HepG2 (cell line): Measurements from ENCODE around the gene HYAL1. TPM values are rescaled to one million over a fixed set of nuclear protein-coding genes. Genes with fewer than 3 reads are reported as not detected.

Experiments used
- CCAR2 ChIP-seq: fragments of 200-400 bp; formaldehyde crosslinking; optimal IDR thresholded peaks from 2 replicates; pipeline ENCODE3; 2018; ENCODE audit warnings: low read depth, mild to moderate bottlenecking, low read length, moderate library complexity
- DPF2 ChIP-seq: sonication (generic); formaldehyde crosslinking; IDR thresholded peaks from 2 replicates; pipeline ENCODE4 v1.4.0; 2020; ENCODE audit warnings: mild to moderate bottlenecking, low read depth, missing genetic modification reagents, borderline replicate concordance
- FOSL2 ChIP-seq: sonication (generic); formaldehyde crosslinking; IDR thresholded peaks from 2 replicates; pipeline ENCODE4 v1.4.0; 2020; ENCODE audit warnings: missing genetic modification reagents
- MATR3 ChIP-seq: sonication (generic); formaldehyde crosslinking; IDR thresholded peaks from 2 replicates; pipeline ENCODE4 v1.4.0; 2020; ENCODE audit warnings: missing genetic modification reagents
- MED1 ChIP-seq: sonication (generic); formaldehyde crosslinking; IDR thresholded peaks from 2 replicates; pipeline ENCODE4 v1.4.0; 2020; ENCODE audit warnings: missing genetic modification reagents
- MZF1 ChIP-seq: sonication (generic); formaldehyde crosslinking; IDR thresholded peaks from 2 replicates; pipeline ENCODE4 v1.8.1; 2023; ENCODE audit warnings: mild to moderate bottlenecking, missing genetic modification reagents, borderline replicate concordance
- NFATC3 ChIP-seq: sonication (generic); formaldehyde crosslinking; IDR thresholded peaks from 2 replicates; pipeline ENCODE4 v1.5.1; 2020; ENCODE audit warnings: mild to moderate bottlenecking, missing genetic modification reagents
- NFE2L2 ChIP-seq: fragments of 150-350 bp; IDR thresholded peaks from 2 replicates; pipeline ENCODE4 v1.6.1; 2014; ENCODE audit warnings: low read length
- POLR2AphosphoS5 ChIP-seq: IDR thresholded peaks from 2 replicates; pipeline ENCODE4 v1.6.1; 2012; ENCODE audit warnings: low read depth, low read length
- SIN3A ChIP-seq: IDR thresholded peaks from 2 replicates; pipeline ENCODE4 v1.6.1; 2011; ENCODE audit warnings: low read depth, mild to moderate bottlenecking, control low read depth, low read length, borderline replicate concordance
- SSRP1 ChIP-seq: IDR thresholded peaks from 2 replicates; pipeline ENCODE4 v1.6.1; 2016; ENCODE audit warnings: control low read depth
- ZBTB38 ChIP-seq: sonication (generic); formaldehyde crosslinking; IDR thresholded peaks from 2 replicates; pipeline ENCODE4 v1.5.1; 2020; ENCODE audit warnings: mild to moderate bottlenecking, missing genetic modification reagents
- ZNF337 ChIP-seq: sonication (generic); formaldehyde crosslinking; IDR thresholded peaks from 2 replicates; pipeline ENCODE4 v1.5.1; 2020; ENCODE audit warnings: missing genetic modification reagents, low read depth, mild to moderate bottlenecking, borderline replicate concordance
- ZNF431 ChIP-seq: sonication (generic); formaldehyde crosslinking; IDR thresholded peaks from 2 replicates; pipeline ENCODE4 v1.9.0; 2022; ENCODE audit warnings: missing genetic modification reagents, low read depth, mild to moderate bottlenecking, borderline replicate concordance
- ZNF652 ChIP-seq: IDR thresholded peaks from 2 replicates; pipeline ENCODE4 v1.6.1; 2016; ENCODE audit warnings: low read depth, borderline replicate concordance
- ZNF75D ChIP-seq: sonication (generic); formaldehyde crosslinking; IDR thresholded peaks from 2 replicates; pipeline ENCODE4 v1.8.1; 2023; ENCODE audit warnings: missing genetic modification reagents, mild to moderate bottlenecking, borderline replicate concordance
- ZNF781 ChIP-seq: sonication (generic); formaldehyde crosslinking; IDR thresholded peaks from 2 replicates; pipeline ENCODE4 v1.5.1; 2020; ENCODE audit warnings: borderline replicate concordance, mild to moderate bottlenecking, missing genetic modification reagents; ENCODE audit errors: not compliant biosample characterization
- polyA plus RNA-seq, 8 experiments: library from polyadenylated mRNA; depleted of rRNA in 3 of 8; stranded (reverse) in 7 of 8; unstranded in 1 of 8; fragments of >200 nt; fragmentation: Illumina TruSeq in 4 of 8; extraction: Trizol in 4 of 8; gene quantifications; 2 replicates each; pipeline versions ENCODE4 v1.2.1 to v1.2.3, GENCODE V29; 2011 to 2016; ENCODE audit warnings: low read depth in 4 of 8, missing spikeins in 1 of 8, mixed read lengths in 1 of 8; ENCODE audit not compliant: insufficient read depth in 1 of 8
- total RNA-seq, 5 experiments: library from RNA; depleted of rRNA; stranded (reverse); fragments of >200 nt; fragmentation: Illumina TruSeq; extraction: Trizol; gene quantifications; 2 replicates each; pipeline ENCODE4 v1.2.3, GENCODE V29; 2016; ENCODE audit warnings: low read depth in 1 of 5
- TF ChIP-seq, protein P1 (sequence below): sonication (generic); formaldehyde crosslinking; IDR thresholded peaks from 2 replicates; pipeline ENCODE4; 2020; ENCODE audit warnings: missing genetic modification reagents, mild to moderate bottlenecking, borderline replicate concordance
- TF ChIP-seq, protein P2 (sequence below): sonication (generic); formaldehyde crosslinking; IDR thresholded peaks from 2 replicates; pipeline ENCODE4 v1.8.0; 2022; ENCODE audit warnings: mild to moderate bottlenecking, missing genetic modification reagents, moderate library complexity

The HYAL1 gene
- total and polyA plus RNA-seq, 2 of the 13 experiments (the other 11 are each of a cell fraction or from before 2014, with no cell fraction given), result 76.5 to 193 TPM

DNA sequence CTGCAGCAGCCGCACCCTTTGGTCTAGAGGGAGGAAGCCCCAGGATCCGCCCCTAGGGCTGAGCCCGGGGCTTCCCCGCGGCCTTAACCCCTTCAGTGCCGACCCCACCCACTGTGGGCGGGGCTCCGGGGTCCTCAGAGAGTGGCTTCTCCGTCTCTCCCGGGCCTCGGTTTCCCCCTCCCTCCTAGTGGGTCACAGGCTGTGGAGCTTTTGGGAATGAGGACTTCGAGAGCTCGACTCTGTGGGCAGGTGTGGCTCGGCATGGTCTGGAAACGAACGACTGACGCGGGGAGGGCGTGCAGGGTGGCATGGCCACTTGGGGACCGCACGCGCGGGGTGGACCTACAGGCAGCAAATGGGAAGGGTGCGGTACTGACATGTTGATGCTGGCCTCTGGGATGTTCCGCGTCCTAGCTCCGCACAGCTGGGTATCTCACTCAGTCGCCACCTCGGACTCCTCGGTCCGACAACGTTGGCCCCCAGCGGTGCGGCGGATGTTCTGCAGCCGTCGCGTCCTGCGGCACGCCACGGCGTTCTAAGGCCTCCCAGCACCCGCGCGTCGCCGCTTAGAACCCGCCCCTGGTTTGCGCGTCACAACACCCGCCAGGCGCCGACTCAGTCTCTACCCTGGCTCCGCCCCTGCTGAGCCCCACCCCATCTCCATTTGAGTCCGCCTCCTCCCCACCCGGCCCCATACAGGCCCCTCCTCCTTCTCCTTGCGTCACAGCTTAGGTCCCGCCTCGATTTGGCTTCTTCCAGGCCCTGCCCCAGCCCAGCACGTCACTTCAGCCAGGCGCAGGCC is 4.3 kb downstream of the HYAL1 start, which contains the start of the genes HYAL3 and NAA80 (continued):
- peak; percentile 76; the same call in 1 of the 2 replicates for TF ChIP-seq ZBTB38
- no peak for TF ChIP-seq MATR3 (CRISPR knock-in tag)
- no peak for TF ChIP-seq ZNF75D (CRISPR knock-in tag)
- TF ChIP-seq FOSL2 (CRISPR knock-in tag), result no peak
- no peak for TF ChIP-seq NFE2L2
- no peak for TF ChIP-seq DPF2 (CRISPR knock-in tag)
- TF ChIP-seq NFATC3 (CRISPR knock-in tag), result no peak
- TF ChIP-seq, protein P1, sequence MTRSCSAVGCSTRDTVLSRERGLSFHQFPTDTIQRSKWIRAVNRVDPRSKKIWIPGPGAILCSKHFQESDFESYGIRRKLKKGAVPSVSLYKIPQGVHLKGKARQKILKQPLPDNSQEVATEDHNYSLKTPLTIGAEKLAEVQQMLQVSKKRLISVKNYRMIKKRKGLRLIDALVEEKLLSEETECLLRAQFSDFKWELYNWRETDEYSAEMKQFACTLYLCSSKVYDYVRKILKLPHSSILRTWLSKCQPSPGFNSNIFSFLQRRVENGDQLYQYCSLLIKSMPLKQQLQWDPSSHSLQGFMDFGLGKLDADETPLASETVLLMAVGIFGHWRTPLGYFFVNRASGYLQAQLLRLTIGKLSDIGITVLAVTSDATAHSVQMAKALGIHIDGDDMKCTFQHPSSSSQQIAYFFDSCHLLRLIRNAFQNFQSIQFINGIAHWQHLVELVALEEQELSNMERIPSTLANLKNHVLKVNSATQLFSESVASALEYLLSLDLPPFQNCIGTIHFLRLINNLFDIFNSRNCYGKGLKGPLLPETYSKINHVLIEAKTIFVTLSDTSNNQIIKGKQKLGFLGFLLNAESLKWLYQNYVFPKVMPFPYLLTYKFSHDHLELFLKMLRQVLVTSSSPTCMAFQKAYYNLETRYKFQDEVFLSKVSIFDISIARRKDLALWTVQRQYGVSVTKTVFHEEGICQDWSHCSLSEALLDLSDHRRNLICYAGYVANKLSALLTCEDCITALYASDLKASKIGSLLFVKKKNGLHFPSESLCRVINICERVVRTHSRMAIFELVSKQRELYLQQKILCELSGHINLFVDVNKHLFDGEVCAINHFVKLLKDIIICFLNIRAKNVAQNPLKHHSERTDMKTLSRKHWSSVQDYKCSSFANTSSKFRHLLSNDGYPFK (CRISPR knock-in tag), result no peak; the same call in 1 of the 2 replicates
- TF ChIP-seq ZNF337 (CRISPR knock-in tag), result no peak
- TF ChIP-seq MED1, result peak; percentile 61
- TF ChIP-seq, protein P2, sequence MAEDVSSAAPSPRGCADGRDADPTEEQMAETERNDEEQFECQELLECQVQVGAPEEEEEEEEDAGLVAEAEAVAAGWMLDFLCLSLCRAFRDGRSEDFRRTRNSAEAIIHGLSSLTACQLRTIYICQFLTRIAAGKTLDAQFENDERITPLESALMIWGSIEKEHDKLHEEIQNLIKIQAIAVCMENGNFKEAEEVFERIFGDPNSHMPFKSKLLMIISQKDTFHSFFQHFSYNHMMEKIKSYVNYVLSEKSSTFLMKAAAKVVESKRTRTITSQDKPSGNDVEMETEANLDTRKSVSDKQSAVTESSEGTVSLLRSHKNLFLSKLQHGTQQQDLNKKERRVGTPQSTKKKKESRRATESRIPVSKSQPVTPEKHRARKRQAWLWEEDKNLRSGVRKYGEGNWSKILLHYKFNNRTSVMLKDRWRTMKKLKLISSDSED, result no peak
- no peak for TF ChIP-seq ZNF781 (CRISPR knock-in tag)
- TF ChIP-seq ZNF652 (CRISPR knock-in tag), result peak; percentile 99
- TF ChIP-seq MZF1 (CRISPR knock-in tag), result peak; percentile 21; the same call in 1 of the 2 replicates
- TF ChIP-seq SIN3A, result 0 out of 2 replicates have a peak, but pooled peaks have one; percentile 21
- peak; percentile 80 for TF ChIP-seq POLR2AphosphoS5
- 0 out of 2 replicates have a peak, but pooled peaks have one; percentile 52 for TF ChIP-seq SSRP1 (CRISPR knock-in tag)
- TF ChIP-seq ZNF431 (CRISPR knock-in tag), result peak; percentile 78; the same call in 1 of the 2 replicates
- no peak for TF ChIP-seq CCAR2
